GM10266 (cell line): Measurements from ENCODE around the gene SRGN.

Source experiments
- DNase-seq: peaks from one replicate; pipeline ENCODE4 v3.0.0; 2012; ENCODE audit errors: extremely low spot score
- TF ChIP-seq, protein P1 (sequence below): IDR thresholded peaks from 2 replicates; pipeline ENCODE4 v1.5.1; 2012; ENCODE audit warnings: mild to moderate bottlenecking, low read depth; ENCODE audit not compliant: control insufficient read depth, insufficient read depth; ENCODE audit errors: missing control alignments

The SRGN gene

DNA sequence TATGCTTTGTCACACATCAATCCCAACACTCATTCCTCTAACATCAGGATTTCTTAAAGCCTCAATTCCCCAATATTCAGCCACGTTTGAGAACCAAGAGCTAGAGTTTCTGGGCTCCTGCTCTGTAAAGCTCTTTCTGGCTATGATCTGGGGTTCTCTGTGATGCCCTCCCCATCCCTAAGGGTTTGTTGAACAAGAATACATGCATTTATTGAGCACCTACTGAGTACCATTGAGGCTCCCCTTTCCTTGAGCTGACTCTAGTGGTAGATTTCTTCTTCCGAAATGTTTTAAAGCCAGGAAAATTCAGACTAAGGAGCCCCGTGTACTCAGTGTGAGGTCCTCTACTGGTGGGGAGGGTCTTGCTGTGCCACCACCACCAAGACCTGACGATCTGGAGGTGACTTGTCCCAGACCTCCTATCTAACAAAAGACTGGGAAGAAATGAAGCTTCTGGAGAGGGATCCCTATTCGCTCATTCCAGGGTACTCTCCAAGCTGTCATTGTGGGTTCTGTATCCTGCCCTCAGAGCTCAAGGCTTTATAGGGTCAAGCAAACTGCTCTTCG lies 23.1 kb upstream of the SRGN start:
- DNase-seq: no peak
- TF ChIP-seq, protein P1, sequence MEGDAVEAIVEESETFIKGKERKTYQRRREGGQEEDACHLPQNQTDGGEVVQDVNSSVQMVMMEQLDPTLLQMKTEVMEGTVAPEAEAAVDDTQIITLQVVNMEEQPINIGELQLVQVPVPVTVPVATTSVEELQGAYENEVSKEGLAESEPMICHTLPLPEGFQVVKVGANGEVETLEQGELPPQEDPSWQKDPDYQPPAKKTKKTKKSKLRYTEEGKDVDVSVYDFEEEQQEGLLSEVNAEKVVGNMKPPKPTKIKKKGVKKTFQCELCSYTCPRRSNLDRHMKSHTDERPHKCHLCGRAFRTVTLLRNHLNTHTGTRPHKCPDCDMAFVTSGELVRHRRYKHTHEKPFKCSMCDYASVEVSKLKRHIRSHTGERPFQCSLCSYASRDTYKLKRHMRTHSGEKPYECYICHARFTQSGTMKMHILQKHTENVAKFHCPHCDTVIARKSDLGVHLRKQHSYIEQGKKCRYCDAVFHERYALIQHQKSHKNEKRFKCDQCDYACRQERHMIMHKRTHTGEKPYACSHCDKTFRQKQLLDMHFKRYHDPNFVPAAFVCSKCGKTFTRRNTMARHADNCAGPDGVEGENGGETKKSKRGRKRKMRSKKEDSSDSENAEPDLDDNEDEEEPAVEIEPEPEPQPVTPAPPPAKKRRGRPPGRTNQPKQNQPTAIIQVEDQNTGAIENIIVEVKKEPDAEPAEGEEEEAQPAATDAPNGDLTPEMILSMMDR: no peak

DNA sequence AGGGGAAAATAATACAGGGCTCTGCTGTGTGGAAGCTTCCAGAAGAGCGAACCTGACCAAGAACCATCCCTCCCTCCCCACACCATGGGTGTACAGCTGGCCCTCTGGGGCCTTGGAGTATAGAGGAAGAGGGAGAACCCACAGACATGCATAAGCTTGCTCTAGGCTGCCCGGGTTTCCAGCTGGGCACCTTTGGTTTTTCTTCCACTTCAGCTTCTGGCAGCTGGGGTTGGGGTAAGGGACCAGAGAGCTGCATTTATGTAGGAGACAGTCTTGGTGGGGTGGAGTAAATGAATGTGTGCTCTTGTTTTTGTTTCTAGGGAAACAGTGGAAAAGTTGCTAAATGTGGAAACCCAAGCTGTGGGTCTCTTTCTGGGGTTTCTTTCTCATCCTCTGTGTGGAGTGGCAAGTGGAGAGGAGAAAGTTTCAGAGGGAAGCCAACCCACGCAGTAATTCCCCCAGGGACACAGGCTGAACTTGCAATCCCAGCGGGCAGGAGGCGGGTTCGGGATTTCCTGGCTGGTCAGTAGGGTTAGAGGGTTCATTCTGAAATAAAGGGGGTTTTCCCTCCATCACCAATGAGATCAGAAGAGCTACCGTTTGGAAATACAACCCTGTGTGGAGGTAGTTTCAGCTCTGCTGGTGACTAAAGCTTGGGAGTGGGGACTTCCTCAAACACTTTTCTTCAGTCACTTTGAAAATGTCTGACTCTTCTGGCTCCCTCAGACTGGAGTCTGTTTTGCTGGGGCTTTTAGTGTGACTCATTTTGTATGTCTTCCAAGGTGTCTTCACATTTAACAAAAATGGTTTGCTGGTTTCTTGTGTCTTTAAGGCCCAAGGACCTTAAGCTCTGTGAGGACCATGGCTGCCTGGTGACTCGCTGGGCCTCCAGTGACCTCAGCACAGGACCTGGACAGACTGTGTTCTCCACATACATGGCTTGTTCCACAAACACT lies 22.2 kb upstream of the SRGN start:
- peak; percentile 65 for DNase-seq
- TF ChIP-seq, protein P1: no peak

DNA sequence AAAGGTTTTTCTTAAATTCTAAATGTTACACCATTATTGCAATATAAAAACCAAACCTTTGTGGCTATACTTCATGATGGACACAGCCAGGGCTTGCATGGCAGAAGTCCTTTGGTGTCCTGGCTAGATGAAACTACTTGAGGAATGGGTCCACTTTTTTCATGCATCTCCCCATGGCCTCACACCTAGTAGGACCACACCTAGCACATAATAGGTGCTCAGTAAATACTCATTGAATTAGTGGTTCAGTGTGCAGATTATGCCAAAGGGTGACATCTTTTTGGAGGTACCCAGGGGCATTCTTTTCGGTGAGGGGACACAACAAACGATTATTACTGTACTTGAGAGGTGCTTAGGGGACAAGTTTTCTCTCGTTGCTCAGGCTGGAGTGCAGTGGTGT lies 20.7 kb upstream of the SRGN start:
- TF ChIP-seq, protein P1: no peak

DNA sequence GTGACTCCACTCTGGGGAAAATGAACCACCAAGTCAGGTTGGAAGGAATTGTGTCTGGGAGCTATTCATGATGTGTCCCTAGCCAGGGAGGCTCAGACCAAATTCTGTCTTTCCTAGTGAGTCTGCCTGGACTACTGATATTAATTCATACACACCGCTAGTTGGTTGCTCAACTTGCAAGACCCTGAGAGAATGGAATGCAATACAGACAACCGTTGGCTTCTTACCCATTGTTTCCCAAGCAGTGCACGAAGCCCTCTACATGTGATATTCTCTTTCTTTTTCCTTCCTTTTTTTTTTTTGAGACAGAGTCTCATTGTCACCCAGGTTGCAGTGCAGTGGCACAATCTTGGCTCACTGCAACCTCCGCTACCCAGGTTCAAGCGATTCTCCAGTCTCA lies 19.4 kb upstream of the SRGN start:
- TF ChIP-seq, protein P1: no peak

More for the DNA sequence above, 20.7 kb upstream of the SRGN start:
- no peak for DNase-seq

DNA sequence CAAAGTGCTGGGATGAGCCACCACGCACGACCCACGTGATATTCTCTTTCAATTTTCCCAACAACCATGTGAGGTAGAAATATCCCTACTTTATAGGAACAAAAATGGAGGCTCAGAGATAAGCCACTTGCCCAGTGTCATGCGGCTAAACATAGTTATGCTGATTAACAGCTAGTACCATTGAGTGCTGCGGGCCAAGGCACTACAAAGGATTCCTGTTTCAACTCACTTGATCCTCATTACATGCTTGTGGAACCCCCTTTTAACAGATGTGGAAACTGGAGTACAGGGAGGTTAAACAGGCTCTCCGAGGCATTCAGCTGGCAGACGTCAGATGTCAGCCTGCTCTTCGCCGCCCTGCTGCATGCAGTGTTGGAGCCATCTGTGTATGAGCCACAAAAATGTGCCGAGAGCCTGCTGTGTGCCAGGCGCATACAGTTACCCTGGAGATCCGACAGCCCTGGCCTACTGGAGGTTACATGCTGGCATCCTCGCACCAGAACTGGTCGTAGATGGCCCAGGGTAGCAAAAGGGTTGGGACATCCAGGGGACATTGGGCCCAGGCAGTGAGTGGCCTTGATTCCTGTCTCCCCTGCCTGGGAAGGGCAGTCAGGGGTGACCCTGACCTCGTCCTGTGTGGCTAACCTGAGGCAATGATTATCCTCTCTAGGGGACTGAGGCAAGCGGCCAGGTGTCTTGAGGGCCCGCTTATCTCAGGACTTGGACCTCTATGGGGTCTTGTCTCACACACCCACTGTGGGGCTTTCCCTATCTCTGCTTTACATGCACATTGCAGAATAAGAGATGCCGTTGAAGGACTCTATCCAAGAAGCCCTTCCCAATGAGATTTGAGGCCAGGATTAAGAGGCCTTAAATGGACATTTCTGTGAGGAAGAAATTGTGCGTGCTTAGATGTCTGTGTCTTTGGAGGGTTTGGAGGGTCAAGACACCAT lies 18.5 kb upstream of the SRGN start:
- no peak for DNase-seq
- TF ChIP-seq, protein P1: no peak

More for the DNA sequence above, 19.4 kb upstream of the SRGN start:
- DNase-seq: no peak

DNA sequence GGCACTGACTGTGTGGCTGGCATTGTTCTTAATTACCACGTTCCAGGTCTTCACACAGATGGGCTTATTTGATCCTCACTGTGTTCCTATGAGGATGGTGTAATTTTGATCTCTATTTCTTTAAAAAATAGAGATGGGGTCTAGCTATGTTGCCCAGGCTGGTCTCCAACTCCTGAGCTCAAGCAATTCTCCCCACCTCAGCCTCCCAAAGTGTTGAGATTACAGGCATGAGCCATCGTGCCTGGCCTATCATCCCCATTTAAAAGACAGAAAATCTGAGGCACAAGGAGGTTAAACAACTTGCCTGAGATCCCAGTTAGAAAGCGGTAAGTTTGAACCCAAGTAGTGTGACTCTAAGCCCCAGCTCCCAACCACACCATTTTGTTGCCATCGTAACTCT lies 17.0 kb upstream of the SRGN start:
- no peak for DNase-seq
- TF ChIP-seq, protein P1: no peak
